GM12872 (cell line): Measurements from ENCODE around the gene GTF2IRD1.

Source experiments
- CTCF ChIP-seq: IDR thresholded peaks from 3 replicates; pipeline ENCODE4 v1.5.1; 2011; ENCODE audit warnings: low read depth, mild to moderate bottlenecking, low read length, moderate library complexity; ENCODE audit not compliant: insufficient read depth

Gene GTF2IRD1

GRCh38 chr7:74515276-74515675, 61.6 kb downstream of the GTF2IRD1 start:
- TF ChIP-seq CTCF = no peak

- TF ChIP-seq CTCF = no peak
Observed at GRCh38 chr7:74516214-74516613, 62.5 kb downstream of the GTF2IRD1 start.

- TF ChIP-seq CTCF = no peak
Observed at GRCh38 chr7:74518041-74518440, 64.3 kb downstream of the GTF2IRD1 start.

GRCh38 chr7:74518654-74519053, 64.9 kb downstream of the GTF2IRD1 start:
- TF ChIP-seq CTCF = no peak

GRCh38 chr7:74519395-74519794, 65.7 kb downstream of the GTF2IRD1 start:
- TF ChIP-seq CTCF = no peak

- TF ChIP-seq CTCF = no peak
Observed at GRCh38 chr7:74521855-74522254, 68.1 kb downstream of the GTF2IRD1 start.

GRCh38 chr7:74522281-74522905, 68.7 kb downstream of the GTF2IRD1 start:
- TF ChIP-seq CTCF = no peak

- TF ChIP-seq CTCF = no peak
Observed at GRCh38 chr7:74523015-74523414, 69.3 kb downstream of the GTF2IRD1 start.
